ENCODE measurements around the gene KISS1. TPM values are rescaled to one million over a fixed set of nuclear protein-coding genes. Genes with fewer than 3 reads are reported as not detected.

The KISS1 gene
- polyA plus RNA-seq, 1 donor (not counting 4 experiments of a cell fraction or from before 2014, with no cell fraction given), result not detected

- Histone ChIP-seq H2AFZ (ENCODE audit: control insufficient read depth, low read length) (no peak overlapping the region), H3K9ac (ENCODE audit: control insufficient read depth, extremely low read depth, insufficient read depth, low read length) (no peak overlapping the region), H3K79me2 (ENCODE audit: control insufficient read depth, insufficient read depth, low read length) (no peaks in the 10 kb centered on the region), H3K4me1 (ENCODE audit: control insufficient read depth, extremely low read depth, insufficient read depth, low read length) (peaks cover 18% of the 10 kb centered on the region), H3K4me3 (ENCODE audit: control insufficient read depth in 2 of 3, extremely low read depth in 1 of 3, insufficient read depth in 2 of 3, low read depth in 1 of 3, low read length in 3 of 3) (no peak overlapping the region), H3K9me1 (ENCODE audit: control insufficient read depth, extremely low read depth, insufficient read depth, low read length) (no peaks in the 10 kb centered on the region), H4K20me1 (ENCODE audit: control insufficient read depth, extremely low read depth, insufficient read depth, low read length) (no peaks in the 10 kb centered on the region), H3K9me3 (ENCODE audit: control insufficient read depth, low read depth, low read length) (no peaks in the 10 kb centered on the region), H3K36me3 (ENCODE audit: control insufficient read depth in 2 of 2, extremely low read depth in 1 of 2, insufficient read depth in 2 of 2, low read length in 2 of 2) (peaks cover 0 to 7% of the 10 kb centered on the region in 2 experiments), H3K27me3 (ENCODE audit: control insufficient read depth, extremely low read depth, insufficient read depth, low read length) (no peaks in the 10 kb centered on the region), H3K4me2 (ENCODE audit: control insufficient read depth, extremely low read depth, insufficient read depth, low read depth, low read length) (no peak overlapping the region), H3K27ac (ENCODE audit: control insufficient read depth, insufficient read depth, low read length) (no peak overlapping the region)
- DNase-seq (ENCODE audit: low read depth, low spot score) (no peak), FAIRE-seq (no peak)
- TF ChIP-seq EZH2 (IDR thresholded peaks at IDR 0.05; ENCODE audit: low read length) (no peak), CTCF (optimal IDR thresholded peaks at IDR 0.05 in 1 of 3, IDR thresholded peaks at IDR 0.05 in 1 of 3, conservative IDR thresholded peaks at IDR 0.05 in 1 of 3; ENCODE audit: extremely low read depth in 1 of 3, insufficient read depth in 2 of 3, low read length in 3 of 3) (no peak)
- dilution Hi-C loops (cut with MboI; ENCODE audit: extremely low pct_ligation_motif_present, low sequenced_read_pairs), result no loop called here
Observed at GRCh38 chr1:204228896-204229295, 32.6 kb upstream of the KISS1 start.

- Histone ChIP-seq H3K4me1 (ENCODE audit: control insufficient read depth, extremely low read depth, insufficient read depth, low read length) (peaks cover 18% of the 10 kb centered on the region), H3K9me1 (ENCODE audit: control insufficient read depth, extremely low read depth, insufficient read depth, low read length) (no peaks in the 10 kb centered on the region), H3K9ac (ENCODE audit: control insufficient read depth, extremely low read depth, insufficient read depth, low read length) (no peak overlapping the region), H3K4me3 (ENCODE audit: control insufficient read depth in 2 of 3, extremely low read depth in 1 of 3, insufficient read depth in 2 of 3, low read depth in 1 of 3, low read length in 3 of 3) (no peak overlapping the region), H3K27ac (ENCODE audit: control insufficient read depth, insufficient read depth, low read length) (no peak overlapping the region), H3K27me3 (ENCODE audit: control insufficient read depth, extremely low read depth, insufficient read depth, low read length) (no peaks in the 10 kb centered on the region), H3K36me3 (ENCODE audit: control insufficient read depth in 2 of 2, extremely low read depth in 1 of 2, insufficient read depth in 2 of 2, low read length in 2 of 2) (peaks cover 0 to 7% of the 10 kb centered on the region in 2 experiments), H3K79me2 (ENCODE audit: control insufficient read depth, insufficient read depth, low read length) (no peaks in the 10 kb centered on the region), H3K9me3 (ENCODE audit: control insufficient read depth, low read depth, low read length) (no peaks in the 10 kb centered on the region), H4K20me1 (ENCODE audit: control insufficient read depth, extremely low read depth, insufficient read depth, low read length) (no peaks in the 10 kb centered on the region), H2AFZ (ENCODE audit: control insufficient read depth, low read length) (no peak overlapping the region), H3K4me2 (ENCODE audit: control insufficient read depth, extremely low read depth, insufficient read depth, low read depth, low read length) (no peak overlapping the region)
- TF ChIP-seq CTCF (optimal IDR thresholded peaks at IDR 0.05 in 1 of 3, IDR thresholded peaks at IDR 0.05 in 1 of 3, conservative IDR thresholded peaks at IDR 0.05 in 1 of 3; ENCODE audit: extremely low read depth in 1 of 3, insufficient read depth in 2 of 3, low read length in 3 of 3) (no peak), EZH2 (IDR thresholded peaks at IDR 0.05; ENCODE audit: low read length) (no peak)
- no peak for DNase-seq (ENCODE audit: low read depth, low spot score)
- FAIRE-seq, result no peak
- dilution Hi-C loops (cut with MboI; ENCODE audit: extremely low pct_ligation_motif_present, low sequenced_read_pairs), result no loop called here
Observed at GRCh38 chr1:204227996-204228785, 31.9 kb upstream of the KISS1 start.
